ENCODE measurements around the gene MAMDC2. TPM values are rescaled to one million over a fixed set of nuclear protein-coding genes. Genes with fewer than 3 reads are reported as not detected.

The MAMDC2 gene
- total RNA-seq, 1 experiment from 2014 or later, result 1.2 TPM

DNA sequence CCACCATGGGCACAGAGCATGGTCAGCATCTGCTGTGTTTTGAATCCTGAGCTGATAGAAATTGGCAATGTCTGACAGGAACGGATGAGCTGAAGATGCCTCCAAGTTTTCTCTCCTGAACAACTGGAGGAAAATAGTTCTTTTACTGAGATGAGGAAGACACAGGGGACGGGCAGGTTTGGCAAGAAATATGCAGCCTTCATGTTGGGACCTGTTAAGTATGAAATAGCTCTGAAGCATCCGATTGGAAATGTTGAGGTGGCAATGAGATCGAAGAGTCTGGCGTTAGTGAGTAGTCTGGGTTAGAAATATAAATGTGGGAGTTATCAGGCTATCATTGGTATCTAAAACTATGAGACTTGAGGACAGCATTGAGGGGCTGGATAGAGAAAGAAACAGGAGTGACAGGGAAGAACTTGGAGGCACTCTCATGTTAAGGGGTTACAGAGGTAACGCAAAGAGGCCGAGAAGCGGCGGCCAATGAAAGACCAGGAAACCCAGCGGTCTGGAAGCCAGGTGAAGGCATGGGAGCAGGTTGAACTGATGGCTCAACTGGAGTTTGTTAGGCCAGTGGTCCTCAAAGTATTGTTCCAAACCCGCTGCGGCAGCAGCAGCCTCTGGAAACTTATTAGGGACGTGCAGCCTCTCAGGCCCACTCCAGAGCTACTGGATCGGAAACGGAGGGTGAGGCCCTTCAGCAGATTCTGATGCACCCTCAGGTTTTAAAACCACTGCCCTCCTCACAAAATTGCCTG, 1.0 kb upstream of the MAMDC2 start:
- Histone ChIP-seq H3K9me3 (ENCODE audit: control insufficient read depth in 1 of 2, insufficient read depth in 1 of 2, low read depth in 1 of 2, low read length in 2 of 2) (peaks cover 0 to 3% of the 10 kb centered on the region in 2 experiments; a peak in 1 of 4 replicates), H3K4me3 (replicated peaks in 1 of 2; ENCODE audit: low read depth in 1 of 2, low read length in 2 of 2) (no peak overlapping the region), H3K27ac (ENCODE audit: low read depth, low read length) (no peak overlapping the region), H3K36me3 (ENCODE audit: control insufficient read depth in 1 of 2, insufficient read depth in 2 of 2, low read length in 2 of 2) (no peaks in the 10 kb centered on the region), H4K20me1 (ENCODE audit: insufficient read depth) (no peaks in the 10 kb centered on the region), H3K4me2 (ENCODE audit: low read length) (no peak overlapping the region), H3K9me2 (ENCODE audit: insufficient read depth) (no peaks in the 10 kb centered on the region), H3K4me1 (ENCODE audit: control insufficient read depth in 1 of 2, insufficient read depth in 2 of 2, low read length in 2 of 2) (peaks cover 10 to 19% of the 10 kb centered on the region in 2 experiments; a peak in 3 of 4 replicates), H3K9ac (ENCODE audit: low read length) (no peak overlapping the region), H3K27me3 (ENCODE audit: insufficient read depth, low read length) (no peaks in the 10 kb centered on the region), H3K79me2 (ENCODE audit: insufficient read depth, low read length) (no peaks in the 10 kb centered on the region), H2AFZ (ENCODE audit: low read depth, low read length, poor library complexity, severe bottlenecking) (no peak overlapping the region)
- TF ChIP-seq YY1 (IDR thresholded peaks at IDR 0.05; ENCODE audit: extremely low read depth, insufficient replicate concordance, low read depth, low read length) (no peak), SRF (IDR thresholded peaks at IDR 0.05; ENCODE audit: low read depth) (no peak)
- ChIA-PET RAD21 (ENCODE audit: low non-redundant PET in 1 of 2, low total read pairs in 2 of 2, uncharacterized antibody in 2 of 2, unreplicated experiment in 2 of 2) (no interaction called here), CTCF (no interaction called here), POLR2A (no interaction called here)
- ATAC-seq (no peak), DNase-seq (ENCODE audit: low read depth, low spot score) (no peak)
- intact Hi-C loops (cut with micrococcal nuclease), result no loop called here
- BruUV-seq (replicated peaks), result no TSS peak

GRCh38 chr9:70043285-70043684, 363 bp upstream of the MAMDC2 start:
- H3K36me3 ChIP-seq (ENCODE audit: control insufficient read depth in 1 of 2, insufficient read depth in 2 of 2, low read length in 2 of 2), result no peaks in the 10 kb centered on the region
- no peaks in the 10 kb centered on the region for H3K9me2 ChIP-seq (ENCODE audit: insufficient read depth)
- ATAC-seq (no peak), DNase-seq (ENCODE audit: low read depth, low spot score) (no peak)
- H3K9ac ChIP-seq (ENCODE audit: low read length), result no peak overlapping the region
- RAD21 ChIA-PET (ENCODE audit: low non-redundant PET in 1 of 2, low total read pairs in 2 of 2, uncharacterized antibody in 2 of 2, unreplicated experiment in 2 of 2), result no interaction called here
- peak overlapping the region; percentile 43 to 64 for H3K4me3 ChIP-seq (replicated peaks in 1 of 2; ENCODE audit: low read depth in 1 of 2, low read length in 2 of 2)
- intact Hi-C loops (cut with micrococcal nuclease), result no loop called here
- no peak overlapping the region for H3K27ac ChIP-seq (ENCODE audit: low read depth, low read length)
- CTCF ChIA-PET, result no interaction called here
- peaks cover 10 to 19% of the 10 kb centered on the region in 2 experiments; a peak in 3 of 4 replicates for H3K4me1 ChIP-seq (ENCODE audit: control insufficient read depth in 1 of 2, insufficient read depth in 2 of 2, low read length in 2 of 2)
- no TSS peak for BruUV-seq (replicated peaks)
- H3K79me2 ChIP-seq (ENCODE audit: insufficient read depth, low read length), result no peaks in the 10 kb centered on the region
- no peaks in the 10 kb centered on the region for H4K20me1 ChIP-seq (ENCODE audit: insufficient read depth)
- peak overlapping the region; percentile 86 for H2AFZ ChIP-seq (ENCODE audit: low read depth, low read length, poor library complexity, severe bottlenecking)
- peak overlapping the region; percentile 93 for H3K4me2 ChIP-seq (ENCODE audit: low read length)
- H3K9me3 ChIP-seq (ENCODE audit: control insufficient read depth in 1 of 2, insufficient read depth in 1 of 2, low read depth in 1 of 2, low read length in 2 of 2), result peaks cover 0 to under 1% of the 10 kb centered on the region in 2 experiments; a peak in 1 of 4 replicates
- POLR2A ChIA-PET, result no interaction called here
- H3K27me3 ChIP-seq (ENCODE audit: insufficient read depth, low read length), result no peaks in the 10 kb centered on the region
- TF ChIP-seq SP1 (IDR thresholded peaks at IDR 0.05; ENCODE audit: low read depth) (no peak), ZBTB33 (IDR thresholded peaks at IDR 0.05; ENCODE audit: extremely low read depth, insufficient replicate concordance, low read length) (no peak), EZH2phosphoT487 (IDR thresholded peaks at IDR 0.05; ENCODE audit: borderline replicate concordance) (no peak), FOSL1 (IDR thresholded peaks at IDR 0.05; ENCODE audit: low read depth) (no peak), TCF7L2 (IDR thresholded peaks at IDR 0.05; ENCODE audit: borderline replicate concordance, extremely low read depth, insufficient read depth, insufficient read length) (no peak), CBX3 (IDR thresholded peaks at IDR 0.05; ENCODE audit: low read depth) (no peak), MAX (IDR thresholded peaks at IDR 0.05) (no peak)
- TF ChIP-seq, protein P1, sequence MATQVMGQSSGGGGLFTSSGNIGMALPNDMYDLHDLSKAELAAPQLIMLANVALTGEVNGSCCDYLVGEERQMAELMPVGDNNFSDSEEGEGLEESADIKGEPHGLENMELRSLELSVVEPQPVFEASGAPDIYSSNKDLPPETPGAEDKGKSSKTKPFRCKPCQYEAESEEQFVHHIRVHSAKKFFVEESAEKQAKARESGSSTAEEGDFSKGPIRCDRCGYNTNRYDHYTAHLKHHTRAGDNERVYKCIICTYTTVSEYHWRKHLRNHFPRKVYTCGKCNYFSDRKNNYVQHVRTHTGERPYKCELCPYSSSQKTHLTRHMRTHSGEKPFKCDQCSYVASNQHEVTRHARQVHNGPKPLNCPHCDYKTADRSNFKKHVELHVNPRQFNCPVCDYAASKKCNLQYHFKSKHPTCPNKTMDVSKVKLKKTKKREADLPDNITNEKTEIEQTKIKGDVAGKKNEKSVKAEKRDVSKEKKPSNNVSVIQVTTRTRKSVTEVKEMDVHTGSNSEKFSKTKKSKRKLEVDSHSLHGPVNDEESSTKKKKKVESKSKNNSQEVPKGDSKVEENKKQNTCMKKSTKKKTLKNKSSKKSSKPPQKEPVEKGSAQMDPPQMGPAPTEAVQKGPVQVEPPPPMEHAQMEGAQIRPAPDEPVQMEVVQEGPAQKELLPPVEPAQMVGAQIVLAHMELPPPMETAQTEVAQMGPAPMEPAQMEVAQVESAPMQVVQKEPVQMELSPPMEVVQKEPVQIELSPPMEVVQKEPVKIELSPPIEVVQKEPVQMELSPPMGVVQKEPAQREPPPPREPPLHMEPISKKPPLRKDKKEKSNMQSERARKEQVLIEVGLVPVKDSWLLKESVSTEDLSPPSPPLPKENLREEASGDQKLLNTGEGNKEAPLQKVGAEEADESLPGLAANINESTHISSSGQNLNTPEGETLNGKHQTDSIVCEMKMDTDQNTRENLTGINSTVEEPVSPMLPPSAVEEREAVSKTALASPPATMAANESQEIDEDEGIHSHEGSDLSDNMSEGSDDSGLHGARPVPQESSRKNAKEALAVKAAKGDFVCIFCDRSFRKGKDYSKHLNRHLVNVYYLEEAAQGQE (IDR thresholded peaks at IDR 0.05; ENCODE audit: low read depth), result no peak

Measured in HCT116 (cell line).